Sigmoid colon (tissue), 7 donors: Measurements from ENCODE around the gene CFAP126. TPM values are rescaled to one million over a fixed set of nuclear protein-coding genes. Genes with fewer than 3 reads are reported as not detected.

Source experiments
- DNase-seq: peaks from one replicate; pipeline ENCODE4 v3.0.0-alpha.2; 2019
- H3K27ac ChIP-seq, 4 donors: fragments of 200-600 bp; sonication (generic); one replicate each; pipeline ENCODE4 v1.5.1; 2016 to 2019; ENCODE audit warnings: mild to moderate bottlenecking in 1 of 4
- H3K27me3 ChIP-seq, 3 donors: fragments of 200-600 bp; sonication (generic); one replicate each; pipeline ENCODE4 v1.5.1; 2019; ENCODE audit warnings: mild to moderate bottlenecking in 1 of 3
- H3K36me3 ChIP-seq, 4 donors: fragments of 200-600 bp; sonication (generic); one replicate each; pipeline ENCODE4 v1.5.1; 2016 to 2019
- H3K4me1 ChIP-seq, 4 donors: fragments of 200-600 bp; sonication (generic); one replicate each; pipeline ENCODE4 v1.5.1; 2017 to 2019
- H3K4me3 ChIP-seq, 4 donors: fragments of 200-600 bp; sonication (generic); one replicate each; pipeline ENCODE4 v1.5.1; 2017 to 2019; ENCODE audit warnings: mild to moderate bottlenecking in 2 of 4, moderate library complexity in 1 of 4
- H3K9me3 ChIP-seq, 4 donors: fragments of 200-600 bp in 3 of 4; sonication (generic) in 3 of 4; one replicate each; pipeline versions ENCODE4 v1.5.1 to v1.6.1; 2013 to 2019
- EP300 ChIP-seq, 4 donors: sonication (generic); formaldehyde crosslinking; IDR thresholded peaks; one replicate each; pipeline ENCODE4 v1.6.1; 2017; ENCODE audit warnings: antibody characterized with exemption in 4 of 4
- POLR2A ChIP-seq, 2 donors: fragments of 450-650 bp; IDR thresholded peaks; one replicate each; pipeline ENCODE4 v1.6.1; 2016; ENCODE audit warnings: antibody characterized with exemption in 2 of 2, mild to moderate bottlenecking in 2 of 2, moderate library complexity in 2 of 2
- POLR2AphosphoS5 ChIP-seq, 4 donors: sonication (generic); formaldehyde crosslinking; IDR thresholded peaks; one replicate each; pipeline ENCODE4 v1.6.1; 2017; ENCODE audit warnings: antibody characterized with exemption in 4 of 4
- WGBS, 2 donors: extraction: QIAGEN DNeasy Blood & Tissue Kit; methylation state at CpG; one replicate each; pipeline ENCODE4 v1.1.7; 2013; 5-methylcytosine and 5-hydroxymethylcytosine counted together
- intact Hi-C: fragments of 100-400 bp; cut with DNase I; formaldehyde crosslinking; loops from one replicate; pipeline ENCODE4 v1.15.1; 2023
- polyA plus RNA-seq, 3 donors: library from polyadenylated mRNA; stranded (reverse); fragments of 200-250 nt; gene quantifications; one replicate each; pipeline ENCODE4 v1.2.3, GENCODE V29; 2013
- total RNA-seq, 4 donors: library from RNA; depleted of rRNA; stranded (reverse); fragments of >200 nt; gene quantifications; one replicate each; pipeline ENCODE4 v1.1.0, GENCODE V29; 2016
- TF ChIP-seq, protein P1 (sequence below), 4 experiments: fragments of 450-650 bp in 3 of 4; fragments of 200-600 bp in 1 of 4; IDR thresholded peaks; one replicate each; pipeline ENCODE4 v1.5.1; 2016 to 2019; ENCODE audit warnings: antibody characterized with exemption in 4 of 4, mild to moderate bottlenecking in 3 of 4, moderate library complexity in 2 of 4
- donor health status: healthy with polysubstance abuse.
- donor health status: Bipolar disorder and iron deficiency.
- donor health status: healthy.

CFAP126 gene
- total and polyA plus RNA-seq, 7 donors, result not detected

DNA sequence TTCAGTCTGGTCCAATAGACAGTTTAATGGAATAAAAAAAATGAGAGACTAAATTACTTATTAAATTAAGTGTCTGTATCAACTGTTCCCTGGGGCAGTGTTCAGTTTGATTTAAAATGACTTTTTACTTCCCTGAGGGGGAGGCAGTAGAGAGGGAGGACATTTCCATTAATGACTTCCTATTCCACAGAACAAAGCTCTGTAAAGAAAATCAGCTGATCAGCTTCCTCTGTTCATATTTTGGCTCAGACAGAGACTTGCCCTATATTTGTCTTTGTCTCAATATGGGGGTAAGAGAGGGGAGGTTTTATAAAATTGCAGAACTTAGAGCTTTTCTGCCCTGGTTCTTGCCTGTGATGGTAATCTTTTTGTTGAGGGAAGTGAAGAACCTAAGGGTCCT is 8.4 kb downstream of the CFAP126 start:
- H3K4me1 ChIP-seq, result no peaks in the 10 kb centered on the region
- DNase-seq, result no peak
- peak overlapping the region in 2 of 4 donors; percentile 7 to 31 for H3K27ac ChIP-seq
- intact Hi-C loops, result no loop called here
- TF ChIP-seq, protein P1, sequence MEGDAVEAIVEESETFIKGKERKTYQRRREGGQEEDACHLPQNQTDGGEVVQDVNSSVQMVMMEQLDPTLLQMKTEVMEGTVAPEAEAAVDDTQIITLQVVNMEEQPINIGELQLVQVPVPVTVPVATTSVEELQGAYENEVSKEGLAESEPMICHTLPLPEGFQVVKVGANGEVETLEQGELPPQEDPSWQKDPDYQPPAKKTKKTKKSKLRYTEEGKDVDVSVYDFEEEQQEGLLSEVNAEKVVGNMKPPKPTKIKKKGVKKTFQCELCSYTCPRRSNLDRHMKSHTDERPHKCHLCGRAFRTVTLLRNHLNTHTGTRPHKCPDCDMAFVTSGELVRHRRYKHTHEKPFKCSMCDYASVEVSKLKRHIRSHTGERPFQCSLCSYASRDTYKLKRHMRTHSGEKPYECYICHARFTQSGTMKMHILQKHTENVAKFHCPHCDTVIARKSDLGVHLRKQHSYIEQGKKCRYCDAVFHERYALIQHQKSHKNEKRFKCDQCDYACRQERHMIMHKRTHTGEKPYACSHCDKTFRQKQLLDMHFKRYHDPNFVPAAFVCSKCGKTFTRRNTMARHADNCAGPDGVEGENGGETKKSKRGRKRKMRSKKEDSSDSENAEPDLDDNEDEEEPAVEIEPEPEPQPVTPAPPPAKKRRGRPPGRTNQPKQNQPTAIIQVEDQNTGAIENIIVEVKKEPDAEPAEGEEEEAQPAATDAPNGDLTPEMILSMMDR (IDR thresholded peaks at IDR 0.05), result no peak
- TF ChIP-seq POLR2A (IDR thresholded peaks at IDR 0.05), result no peak
- no peak for TF ChIP-seq POLR2AphosphoS5 (IDR thresholded peaks at IDR 0.05)
- no peak for TF ChIP-seq EP300 (IDR thresholded peaks at IDR 0.05)
- no peak overlapping the region for H3K4me3 ChIP-seq
- H3K36me3 ChIP-seq, result peaks cover 0 to 43% (median 6%) of the 10 kb centered on the region in 4 donors
- no peaks in the 10 kb centered on the region for H3K27me3 ChIP-seq
- no peaks in the 10 kb centered on the region for H3K9me3 ChIP-seq

GRCh38 chr1:161357073-161357472 is 10.6 kb downstream of the CFAP126 start:
- 94 to 95% methylated on average over 8 of the region's 8 CpGs for WGBS, 2 donors
- Histone ChIP-seq H3K9me3 (no peaks in the 10 kb centered on the region), H3K36me3 (peaks cover 0 to 26% (median 3%) of the 10 kb centered on the region in 4 donors), H3K4me3 (no peak overlapping the region), H3K27ac (no peak overlapping the region), H3K27me3 (no peaks in the 10 kb centered on the region), H3K4me1 (no peaks in the 10 kb centered on the region)
- DNase-seq, result no peak
- TF ChIP-seq EP300 (IDR thresholded peaks at IDR 0.05), result no peak
- intact Hi-C loops, result no loop called here

- intact Hi-C loops, result no loop called here
- no peak overlapping the region for H3K27ac ChIP-seq
- peak in 1 of 4 donors; percentile 43 for TF ChIP-seq EP300 (IDR thresholded peaks at IDR 0.05)
- TF ChIP-seq POLR2AphosphoS5 (IDR thresholded peaks at IDR 0.05), result no peak
- TF ChIP-seq, protein P1 (IDR thresholded peaks at IDR 0.05), result no peak
- no peak for TF ChIP-seq POLR2A (IDR thresholded peaks at IDR 0.05)
- peaks cover 0 to 15% (median 2%) of the 10 kb centered on the region in 4 donors for H3K36me3 ChIP-seq
- DNase-seq, result no peak
- H3K27me3 ChIP-seq, result no peaks in the 10 kb centered on the region
- H3K4me1 ChIP-seq, result no peaks in the 10 kb centered on the region
- WGBS, 2 donors, result 79 to 82% methylated on average over 1 of the region's 1 CpG
- H3K9me3 ChIP-seq, result no peaks in the 10 kb centered on the region
- no peak overlapping the region for H3K4me3 ChIP-seq
Measured at GRCh38 chr1:161351482-161351881, 16.2 kb downstream of the CFAP126 start.

- Histone ChIP-seq H3K4me1 (no peaks in the 10 kb centered on the region), H3K27ac (no peak overlapping the region), H3K9me3 (no peaks in the 10 kb centered on the region), H3K4me3 (no peak overlapping the region), H3K36me3 (peaks cover 0 to 22% (median 2%) of the 10 kb centered on the region in 4 donors), H3K27me3 (no peaks in the 10 kb centered on the region)
- intact Hi-C loops, result no loop called here
- DNase-seq, result no peak
- WGBS, 2 donors, result 79 to 86% methylated on average over 1 of the region's 1 CpG
- TF ChIP-seq EP300 (IDR thresholded peaks at IDR 0.05) (no peak), POLR2A (IDR thresholded peaks at IDR 0.05) (no peak), POLR2AphosphoS5 (IDR thresholded peaks at IDR 0.05) (no peak)
- TF ChIP-seq, protein P1 (IDR thresholded peaks at IDR 0.05), result no peak
Measured at GRCh38 chr1:161350671-161351070, 17.0 kb downstream of the CFAP126 start.

GRCh38 chr1:161342821-161343220 is 24.9 kb downstream of the CFAP126 start:
- intact Hi-C loops, result no loop called here
- peaks cover 7 to 75% (median 14%) of the 10 kb centered on the region in 4 donors for H3K36me3 ChIP-seq
- TF ChIP-seq, protein P1 (IDR thresholded peaks at IDR 0.05), result no peak
- TF ChIP-seq EP300 (IDR thresholded peaks at IDR 0.05) (no peak), POLR2AphosphoS5 (IDR thresholded peaks at IDR 0.05) (no peak), POLR2A (IDR thresholded peaks at IDR 0.05) (no peak)
- no peaks in the 10 kb centered on the region for H3K9me3 ChIP-seq
- no peak overlapping the region for H3K4me3 ChIP-seq
- no peaks in the 10 kb centered on the region for H3K27me3 ChIP-seq
- H3K27ac ChIP-seq, result no peak overlapping the region
- WGBS, 2 donors, result 96 to 97% methylated on average over 5 of the region's 5 CpGs
- H3K4me1 ChIP-seq, result no peaks in the 10 kb centered on the region
- DNase-seq, result no peak
